Amniotic epithelial cell (primary cell): Measurements from ENCODE around the gene LAMA3.

Experiments
- DNase-seq: peaks from one replicate; pipeline ENCODE4 v3.0.0-alpha.2; 2010; ENCODE audit warnings: low read depth

The LAMA3 gene

GRCh38 chr18:23941791-23942190 is 252.5 kb downstream of the LAMA3 start:
- no peak for DNase-seq

- no peak for DNase-seq
Observed at GRCh38 chr18:23943104-23943503, 253.9 kb downstream of the LAMA3 start.

- peak; percentile 73 for DNase-seq
Observed at GRCh38 chr18:23943903-23944624, 254.8 kb downstream of the LAMA3 start.

GRCh38 chr18:23945416-23946079 is 256.3 kb downstream of the LAMA3 start:
- no peak for DNase-seq

- DNase-seq = no peak
Observed at GRCh38 chr18:23949863-23950262, 260.6 kb downstream of the LAMA3 start.

GRCh38 chr18:23950644-23951043 is 261.4 kb downstream of the LAMA3 start:
- no peak for DNase-seq

- DNase-seq = no peak
Observed at GRCh38 chr18:23951206-23951605, 262.0 kb downstream of the LAMA3 start.

- DNase-seq = no peak
Observed at GRCh38 chr18:23953984-23954383, 264.7 kb downstream of the LAMA3 start.

GRCh38 chr18:23956483-23956882 is 267.2 kb downstream of the LAMA3 start:
- no peak for DNase-seq

GRCh38 chr18:23958036-23958435 is 268.8 kb downstream of the LAMA3 start:
- DNase-seq = no peak

GRCh38 chr18:23963443-23964165 is 274.4 kb downstream of the LAMA3 start:
- DNase-seq = no peak

- peak; percentile 33 for DNase-seq
Observed at GRCh38 chr18:23964282-23965238, 275.3 kb downstream of the LAMA3 start.

GRCh38 chr18:23966909-23967308 is 277.7 kb downstream of the LAMA3 start:
- DNase-seq = no peak

GRCh38 chr18:23967321-23968089 is 278.3 kb downstream of the LAMA3 start:
- DNase-seq = no peak

- DNase-seq = no peak
Observed at GRCh38 chr18:23968638-23969604, 279.7 kb downstream of the LAMA3 start.

GRCh38 chr18:23969664-23970063 is 280.4 kb downstream of the LAMA3 start:
- no peak for DNase-seq

GRCh38 chr18:23970161-23971096 is 281.2 kb downstream of the LAMA3 start:
- no peak for DNase-seq

GRCh38 chr18:23971097-23971440 is 281.8 kb downstream of the LAMA3 start:
- DNase-seq = no peak

GRCh38 chr18:23971666-23972230 is 282.5 kb downstream of the LAMA3 start:
- DNase-seq = peak; percentile 19
